GM10248 (cell line): ENCODE results near the gene BABAM2.

Experiments
- CTCF ChIA-PET: fragments of 300-600 bp; sonication (Branson Sonifier 250); formaldehyde crosslinking; extraction: SDS; loops from one replicate; lab custom pipeline; 2021; ENCODE audit warnings: antibody characterized with exemption; lab: Yijun Ruan, JAX
- POLR2A ChIA-PET: fragments of 350-650 bp; sonication (Branson Sonifier 250); formaldehyde crosslinking; extraction: SDS; loops from one replicate; lab custom pipeline; 2020; ENCODE audit warnings: antibody characterized with exemption; lab: Yijun Ruan, JAX
- DNase-seq: peaks from one replicate; pipeline ENCODE4 v3.0.0; 2012; ENCODE audit errors: extremely low spot score
- TF ChIP-seq, protein P1 (sequence below): IDR thresholded peaks from 2 replicates; pipeline ENCODE4 v1.5.1; 2012; ENCODE audit warnings: mild to moderate bottlenecking, low read depth; ENCODE audit errors: extremely low read depth, missing control alignments, control extremely low read depth

Gene BABAM2

DNA sequence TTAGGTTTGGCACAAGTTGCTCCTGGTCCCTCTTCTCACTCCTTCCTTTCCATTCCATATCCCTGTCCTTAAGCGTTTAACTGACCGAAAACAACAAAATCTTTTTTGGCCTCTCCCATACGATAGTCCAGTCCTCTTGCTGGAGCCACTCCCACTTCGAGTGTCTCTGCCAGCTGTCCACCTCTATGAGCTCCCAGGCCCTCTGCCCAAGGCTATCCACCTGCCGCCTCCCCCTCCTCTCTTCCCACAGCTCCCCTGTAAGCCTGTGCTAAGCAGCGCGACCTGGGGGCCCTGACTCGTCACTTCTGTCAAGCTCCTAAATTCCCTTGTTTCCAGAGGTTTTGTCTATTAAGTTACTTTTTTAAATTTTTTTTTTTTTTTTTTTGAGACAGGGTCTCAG, 455.1 kb downstream of the BABAM2 start:
- ChIA-PET CTCF (no interaction called here), POLR2A (interaction anchor here (0.7 kb wide), 1 partner anchor 208 kb away, joined by 3 read pairs; no protein-coding TSS in a partner anchor)
- TF ChIP-seq, protein P1, sequence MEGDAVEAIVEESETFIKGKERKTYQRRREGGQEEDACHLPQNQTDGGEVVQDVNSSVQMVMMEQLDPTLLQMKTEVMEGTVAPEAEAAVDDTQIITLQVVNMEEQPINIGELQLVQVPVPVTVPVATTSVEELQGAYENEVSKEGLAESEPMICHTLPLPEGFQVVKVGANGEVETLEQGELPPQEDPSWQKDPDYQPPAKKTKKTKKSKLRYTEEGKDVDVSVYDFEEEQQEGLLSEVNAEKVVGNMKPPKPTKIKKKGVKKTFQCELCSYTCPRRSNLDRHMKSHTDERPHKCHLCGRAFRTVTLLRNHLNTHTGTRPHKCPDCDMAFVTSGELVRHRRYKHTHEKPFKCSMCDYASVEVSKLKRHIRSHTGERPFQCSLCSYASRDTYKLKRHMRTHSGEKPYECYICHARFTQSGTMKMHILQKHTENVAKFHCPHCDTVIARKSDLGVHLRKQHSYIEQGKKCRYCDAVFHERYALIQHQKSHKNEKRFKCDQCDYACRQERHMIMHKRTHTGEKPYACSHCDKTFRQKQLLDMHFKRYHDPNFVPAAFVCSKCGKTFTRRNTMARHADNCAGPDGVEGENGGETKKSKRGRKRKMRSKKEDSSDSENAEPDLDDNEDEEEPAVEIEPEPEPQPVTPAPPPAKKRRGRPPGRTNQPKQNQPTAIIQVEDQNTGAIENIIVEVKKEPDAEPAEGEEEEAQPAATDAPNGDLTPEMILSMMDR = no peak
- DNase-seq = no peak

DNA sequence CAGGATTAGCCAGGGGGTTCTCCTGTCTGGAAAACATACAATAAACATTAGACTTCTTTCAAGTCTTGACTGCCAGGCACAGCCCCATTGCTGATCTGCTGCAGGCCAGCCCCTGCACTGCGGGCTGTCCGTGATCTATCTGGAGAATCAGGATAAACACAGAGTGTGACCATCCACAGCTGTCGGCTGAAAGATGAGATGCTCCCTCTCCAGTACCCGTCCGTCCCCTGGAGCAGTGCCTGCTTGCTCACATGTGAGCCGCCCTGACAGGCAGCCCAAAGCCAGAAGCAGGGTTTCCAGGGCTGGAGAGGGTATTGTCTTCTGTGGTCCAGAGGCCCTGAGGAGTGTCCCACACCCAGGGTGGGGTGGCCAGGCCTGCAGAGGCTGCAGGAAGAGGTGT, 456.1 kb downstream of the BABAM2 start:
- DNase-seq = no peak
- TF ChIP-seq, protein P1 = no peak
- ChIA-PET CTCF (no interaction called here), POLR2A (no interaction called here)

DNA sequence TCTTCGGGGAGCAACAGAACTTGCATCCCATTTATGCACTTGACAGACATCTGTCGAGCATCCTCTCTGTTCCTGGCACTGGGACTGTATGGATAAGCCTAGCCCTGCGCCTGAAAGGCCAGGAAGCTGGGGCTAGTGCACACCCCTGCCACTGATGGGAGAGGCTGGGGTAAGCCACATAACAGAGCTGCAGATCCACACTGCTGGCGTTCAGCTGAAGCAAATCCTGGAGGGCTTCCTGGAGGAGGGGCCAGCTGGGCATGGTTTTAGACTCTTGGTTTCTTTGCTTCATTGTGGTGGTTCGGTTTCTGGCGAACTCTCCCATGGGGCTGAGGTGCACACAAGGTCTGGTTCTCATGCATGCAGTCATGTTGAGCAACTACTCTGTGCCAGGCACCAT, 456.7 kb downstream of the BABAM2 start:
- ChIA-PET POLR2A (no interaction called here), CTCF (no interaction called here)
- TF ChIP-seq, protein P1 = no peak
- no peak for DNase-seq

DNA sequence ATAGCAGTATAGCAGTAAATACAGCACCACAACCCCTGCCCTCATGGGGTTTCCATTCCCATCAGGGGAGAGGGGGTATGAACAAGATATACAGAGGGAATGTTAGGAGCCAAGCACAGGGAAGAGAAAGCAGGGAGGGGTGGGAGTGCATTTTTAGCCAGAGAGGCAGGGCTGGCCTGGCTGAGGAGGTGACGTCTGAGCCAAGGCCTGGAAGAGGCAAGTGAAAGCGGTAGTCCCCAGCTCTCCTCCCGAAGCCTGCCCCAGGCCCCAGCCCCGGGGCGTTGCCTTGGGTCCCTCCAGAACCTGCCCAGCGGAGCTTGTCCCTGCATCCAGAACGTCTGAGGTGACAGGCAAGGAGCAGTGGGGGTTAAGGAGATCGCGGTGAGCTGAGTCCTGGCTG, 457.1 kb downstream of the BABAM2 start:
- CTCF ChIA-PET = no interaction called here
- no peak for DNase-seq
- TF ChIP-seq, protein P1 = no peak
- POLR2A ChIA-PET = no interaction called here

DNA sequence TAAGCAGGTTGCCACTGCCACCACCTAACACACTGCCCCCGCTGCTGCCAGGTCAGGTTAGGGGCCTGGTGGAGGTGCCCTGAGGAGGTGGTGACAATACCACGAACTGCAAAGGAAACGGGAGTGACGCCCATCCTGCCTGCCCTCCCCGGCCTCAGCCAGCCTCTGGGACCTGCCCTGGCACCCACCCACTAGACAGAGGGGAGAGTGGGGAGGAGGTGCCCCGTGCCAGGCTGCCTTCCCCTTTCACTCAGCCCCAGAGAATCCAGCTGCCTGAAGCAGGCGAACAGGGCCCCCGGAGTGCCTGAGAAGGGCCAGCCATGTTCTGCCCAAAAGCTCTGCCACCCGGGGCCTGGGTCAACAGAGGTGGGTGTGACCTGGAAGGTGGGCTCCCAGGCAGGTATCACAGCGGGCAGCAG, 457.6 kb downstream of the BABAM2 start:
- POLR2A ChIA-PET = no interaction called here
- DNase-seq = no peak
- TF ChIP-seq, protein P1 = no peak
- CTCF ChIA-PET = no interaction called here

DNA sequence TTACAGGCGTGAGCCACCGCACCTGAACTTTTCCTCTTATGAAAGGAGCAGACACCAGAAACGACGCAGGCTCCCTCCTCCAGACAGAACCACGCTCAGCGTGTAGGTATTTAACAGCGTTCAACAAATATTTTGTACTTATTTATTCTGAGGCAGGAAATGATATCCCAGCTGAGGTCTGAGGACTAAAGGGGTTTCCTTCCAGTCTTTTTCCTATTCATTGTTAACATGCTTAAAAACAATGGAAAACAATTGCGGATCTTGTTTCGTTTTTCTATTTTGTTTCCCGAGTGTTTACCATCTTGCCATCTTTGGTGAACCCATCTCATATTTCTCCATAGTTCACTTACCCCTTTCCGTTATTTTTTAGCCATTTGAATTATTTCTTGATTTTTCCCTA, 458.4 kb downstream of the BABAM2 start:
- CTCF ChIA-PET = no interaction called here
- no peak for DNase-seq
- TF ChIP-seq, protein P1 = no peak
- POLR2A ChIA-PET = no interaction called here
